GM21360 (cell line): ENCODE measurements around the gene GGTLC2.

ENCODE experiments used
- ATAC-seq: cut with Tn5 transposase; IDR thresholded peaks from one replicate; pipeline ENCODE4 v1.9.1; 2021; ENCODE audit warnings: mild to moderate bottlenecking, moderate library complexity; ENCODE audit not compliant: unreplicated experiment

Gene GGTLC2

DNA sequence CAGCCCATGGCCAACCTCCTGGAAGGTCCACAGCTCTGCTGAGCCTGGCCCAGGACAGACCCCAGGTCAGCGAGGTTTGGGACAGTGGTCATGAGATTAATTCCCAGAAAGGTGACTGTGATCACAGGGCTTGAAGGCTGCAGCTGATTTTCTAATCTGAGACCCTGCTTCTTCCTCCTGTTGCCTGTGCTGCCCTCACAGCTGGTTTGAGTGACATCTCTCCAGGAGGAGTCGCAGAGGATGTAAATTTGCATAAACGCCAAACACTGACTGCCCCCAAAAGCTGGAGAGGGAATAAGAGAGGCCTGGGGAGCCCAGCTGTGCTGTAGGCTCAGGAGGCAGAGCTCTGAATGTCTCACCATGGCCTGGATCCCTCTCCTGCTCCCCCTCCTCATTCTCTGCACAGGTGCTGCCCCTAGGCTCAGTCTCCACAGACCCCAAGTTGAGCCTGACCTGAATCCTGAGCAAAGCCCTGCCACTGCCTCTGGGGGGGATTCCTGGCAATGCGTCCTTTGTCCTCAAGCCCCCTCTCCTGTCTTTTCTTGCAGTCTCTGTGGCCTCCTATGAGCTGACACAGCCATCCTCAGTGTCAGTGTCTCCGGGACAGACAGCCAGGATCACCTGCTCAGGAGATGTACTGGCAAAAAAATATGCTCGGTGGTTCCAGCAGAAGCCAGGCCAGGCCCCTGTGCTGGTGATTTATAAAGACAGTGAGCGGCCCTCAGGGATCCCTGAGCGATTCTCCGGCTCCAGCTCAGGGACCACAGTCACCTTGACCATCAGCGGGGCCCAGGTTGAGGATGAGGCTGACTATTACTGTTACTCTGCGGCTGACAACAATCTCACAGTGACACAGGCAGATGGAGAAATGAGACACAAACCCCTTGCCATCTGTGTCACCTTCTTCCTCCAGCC, 23.8 kb downstream of the GGTLC2 start:
- ATAC-seq: no peak

DNA sequence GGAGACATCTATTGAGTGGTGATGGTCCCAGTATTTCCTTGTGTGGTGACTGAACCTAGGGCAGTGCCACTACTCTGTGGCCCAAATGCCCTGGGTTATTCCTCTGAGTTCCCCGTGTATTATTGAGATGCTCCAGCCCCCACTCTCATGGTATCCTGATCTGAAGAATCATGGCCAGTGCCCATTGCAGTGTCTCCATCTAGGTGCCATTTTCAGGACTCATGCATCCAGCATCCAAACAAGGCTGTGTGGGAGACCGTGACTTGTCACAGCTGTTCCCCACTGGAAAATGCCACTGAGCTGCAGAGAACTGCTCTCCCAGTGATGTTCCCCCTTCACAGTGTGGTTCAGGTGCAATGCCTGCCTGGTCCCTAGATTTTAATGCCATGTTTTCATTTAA, 24.7 kb downstream of the GGTLC2 start:
- ATAC-seq: no peak

DNA sequence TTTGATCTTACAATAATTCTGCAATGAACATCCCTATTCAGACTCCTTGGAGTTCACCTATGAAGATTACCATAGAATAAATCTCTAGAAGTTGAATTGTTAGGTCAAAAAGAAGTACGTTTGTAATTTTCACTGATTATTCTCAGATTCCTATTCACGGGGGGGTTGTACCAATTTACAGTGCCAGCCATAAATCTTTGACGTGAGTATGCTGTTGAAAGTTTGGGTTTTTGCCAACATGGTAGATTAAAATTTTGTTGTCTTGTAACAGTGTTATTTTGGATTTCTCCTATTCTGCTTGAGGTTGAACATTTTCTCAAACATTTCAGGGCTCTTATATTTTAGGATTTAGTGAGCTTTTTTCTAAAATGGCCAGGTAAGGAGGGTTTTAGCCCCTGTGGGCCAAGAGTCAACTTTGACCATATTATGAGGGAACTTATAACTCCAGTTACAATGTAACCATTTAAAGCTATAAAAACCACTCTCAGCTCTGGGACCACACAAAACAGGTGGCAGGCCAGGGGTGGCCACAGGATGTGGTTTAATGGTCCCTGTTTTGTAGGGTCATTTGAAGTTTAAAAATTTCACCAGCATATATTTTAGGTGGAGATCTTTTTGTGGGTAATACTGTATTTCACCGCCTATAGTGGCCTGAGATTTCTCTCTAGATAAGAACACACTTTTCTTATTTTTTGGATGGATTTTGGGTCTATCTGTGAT, 25.8 kb downstream of the GGTLC2 start:
- ATAC-seq: no peak

DNA sequence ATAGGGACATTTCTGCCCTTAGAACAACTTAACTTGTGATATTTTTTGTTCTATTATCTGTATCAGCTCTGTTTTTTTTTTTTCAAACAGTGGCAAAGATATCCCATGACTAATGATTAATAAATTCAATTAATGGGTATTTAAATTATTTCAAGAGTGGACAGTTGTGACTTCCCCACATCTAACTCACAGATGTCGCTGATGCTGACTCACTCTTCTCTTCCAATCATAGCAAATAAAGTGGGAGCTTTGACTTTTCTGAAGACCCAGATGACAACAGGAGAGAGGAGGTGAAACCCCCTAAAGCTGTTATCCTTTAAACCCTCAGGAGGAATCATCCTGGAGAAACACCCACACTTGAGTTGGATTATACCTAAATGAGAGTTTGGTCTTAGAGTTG, 27.1 kb downstream of the GGTLC2 start:
- ATAC-seq: no peak

DNA sequence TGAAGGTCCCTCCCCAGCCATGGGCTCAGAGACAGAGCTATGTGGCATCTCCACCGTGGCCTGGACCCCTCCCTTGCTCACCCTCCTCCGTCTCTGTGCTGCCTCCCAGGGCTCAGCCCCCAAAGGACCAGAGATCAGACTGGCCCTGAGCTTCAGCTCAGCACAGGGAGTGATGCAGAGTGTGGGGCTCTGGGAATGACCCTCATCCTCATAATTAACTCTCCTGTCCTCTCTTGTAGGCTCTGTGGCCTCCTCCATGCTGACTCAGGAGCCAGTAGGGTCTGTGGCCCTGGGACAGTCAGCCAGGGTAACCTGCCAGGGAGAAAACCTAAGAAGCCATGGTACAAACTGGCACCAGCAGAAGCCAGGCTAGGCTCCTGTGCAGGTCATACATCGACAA, 28.7 kb downstream of the GGTLC2 start:
- ATAC-seq: no peak

DNA sequence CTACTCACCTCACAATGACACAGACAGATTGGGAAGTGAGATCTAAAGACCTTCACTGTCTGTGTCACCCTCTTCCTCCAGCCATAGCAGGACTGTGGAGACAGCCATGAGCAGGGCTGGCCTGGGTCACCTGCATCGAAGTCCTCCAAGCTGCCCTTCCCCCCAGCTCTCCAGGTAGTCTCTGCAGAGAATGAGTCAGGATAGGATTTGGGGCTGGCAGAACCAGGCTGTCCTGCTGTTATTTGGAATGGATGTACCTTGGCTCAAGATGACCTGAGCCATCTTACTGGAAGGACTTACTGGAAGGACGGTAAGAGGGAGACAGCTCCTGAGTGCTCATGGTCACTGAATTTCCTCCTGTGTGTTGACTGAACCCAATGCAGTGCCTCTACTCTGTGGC, 29.2 kb downstream of the GGTLC2 start:
- ATAC-seq: no peak

DNA sequence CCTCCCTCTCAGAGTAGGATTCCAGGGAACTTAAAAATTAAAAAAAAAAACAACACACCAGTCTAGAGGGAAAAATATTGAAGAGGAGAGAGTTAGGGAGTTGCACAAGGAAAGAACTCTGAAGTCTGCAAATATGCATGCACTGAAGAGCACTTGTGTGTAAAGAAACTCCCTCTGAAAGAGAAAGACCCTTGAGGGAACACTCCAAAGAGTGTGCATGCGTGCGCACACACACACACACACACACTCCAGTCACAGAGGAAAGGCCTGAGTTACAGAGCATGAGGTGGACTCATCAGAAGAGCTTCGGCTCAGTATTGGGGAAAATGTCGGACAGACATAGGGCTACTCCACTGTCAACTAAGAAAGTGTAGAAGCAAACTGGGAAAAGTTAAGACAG, 30.1 kb downstream of the GGTLC2 start:
- ATAC-seq: no peak

DNA sequence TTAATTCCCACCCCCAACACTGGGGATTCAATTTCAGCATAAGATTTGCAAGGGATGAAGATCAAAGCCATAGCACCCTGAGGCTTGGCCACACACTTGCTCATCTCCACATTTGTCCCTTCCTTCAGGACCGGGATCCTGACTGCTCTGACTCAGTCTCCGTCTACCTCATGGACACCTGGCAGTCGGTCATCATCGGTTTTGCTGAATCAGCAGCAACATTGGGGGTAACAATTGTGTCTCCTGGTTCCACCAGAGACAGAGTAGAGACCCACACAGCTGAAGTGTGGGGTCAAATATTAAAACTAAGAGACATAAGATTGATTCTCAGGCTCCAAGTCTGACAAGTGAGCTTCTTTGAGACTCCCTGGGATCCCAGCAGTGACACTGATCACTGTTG, 34.6 kb downstream of the GGTLC2 start:
- ATAC-seq: no peak

DNA sequence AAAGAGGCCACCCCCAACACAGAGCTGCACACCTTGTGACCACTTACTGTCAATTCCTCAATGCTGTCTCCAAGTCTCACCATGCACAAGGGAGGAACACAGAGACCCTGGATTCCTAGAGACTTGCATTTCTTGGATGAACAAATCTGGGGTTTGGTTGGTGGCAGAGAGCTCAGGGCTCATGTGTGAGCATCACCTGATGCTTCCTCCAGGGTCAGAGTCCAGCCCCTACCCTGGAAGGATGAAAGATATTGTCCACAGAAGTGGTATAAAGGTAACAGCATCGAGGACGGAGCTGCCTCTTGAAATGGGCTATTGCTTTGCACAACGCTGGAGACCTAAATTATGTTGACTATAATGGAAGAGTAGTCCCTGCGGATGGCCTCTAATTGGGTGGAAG, 36.0 kb downstream of the GGTLC2 start:
- ATAC-seq: no peak

DNA sequence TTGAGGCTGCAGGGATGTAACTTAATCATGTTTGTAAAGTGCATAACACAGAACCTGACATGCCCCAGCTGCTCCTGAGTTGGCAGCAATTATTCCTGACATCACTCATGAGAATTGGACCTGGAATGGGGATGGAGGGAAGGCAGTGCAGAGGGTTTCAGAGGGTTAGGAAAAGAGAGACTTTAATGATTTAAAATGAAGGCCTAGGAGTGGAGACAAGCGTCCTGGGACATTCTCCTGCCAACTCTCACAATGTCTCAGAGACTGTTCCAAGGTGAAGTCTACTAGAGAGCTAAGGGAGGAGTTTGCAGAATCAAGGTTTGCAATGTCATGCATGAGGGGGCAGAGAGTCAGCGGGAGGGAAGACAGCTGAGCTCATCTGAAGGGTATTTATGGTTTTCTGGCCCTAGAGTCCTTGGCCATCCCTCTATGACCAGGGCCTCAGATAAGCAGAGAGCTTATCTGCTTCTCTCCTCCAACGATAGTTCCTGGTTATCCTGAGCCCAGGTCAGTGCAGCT, 36.9 kb downstream of the GGTLC2 start:
- ATAC-seq: no peak

DNA sequence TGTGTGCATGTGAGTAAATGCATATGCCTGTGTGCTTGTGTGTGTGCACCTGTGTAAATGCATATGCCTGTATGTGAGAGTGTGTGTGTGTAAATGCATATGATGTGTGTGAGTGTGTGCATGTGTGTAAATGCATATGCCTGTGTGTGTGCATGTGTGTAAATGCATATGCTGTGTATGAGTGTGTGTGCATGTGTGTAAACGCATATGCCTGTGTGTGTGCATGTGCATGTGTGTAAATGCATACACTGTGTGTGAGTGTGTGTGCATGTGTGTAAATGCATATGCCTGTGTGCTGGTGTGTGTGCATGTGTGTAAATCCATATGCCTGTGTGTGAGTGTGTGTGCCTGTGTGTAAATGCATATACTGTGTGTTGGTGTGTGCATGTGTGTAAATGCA, 37.8 kb downstream of the GGTLC2 start:
- no peak for ATAC-seq

DNA sequence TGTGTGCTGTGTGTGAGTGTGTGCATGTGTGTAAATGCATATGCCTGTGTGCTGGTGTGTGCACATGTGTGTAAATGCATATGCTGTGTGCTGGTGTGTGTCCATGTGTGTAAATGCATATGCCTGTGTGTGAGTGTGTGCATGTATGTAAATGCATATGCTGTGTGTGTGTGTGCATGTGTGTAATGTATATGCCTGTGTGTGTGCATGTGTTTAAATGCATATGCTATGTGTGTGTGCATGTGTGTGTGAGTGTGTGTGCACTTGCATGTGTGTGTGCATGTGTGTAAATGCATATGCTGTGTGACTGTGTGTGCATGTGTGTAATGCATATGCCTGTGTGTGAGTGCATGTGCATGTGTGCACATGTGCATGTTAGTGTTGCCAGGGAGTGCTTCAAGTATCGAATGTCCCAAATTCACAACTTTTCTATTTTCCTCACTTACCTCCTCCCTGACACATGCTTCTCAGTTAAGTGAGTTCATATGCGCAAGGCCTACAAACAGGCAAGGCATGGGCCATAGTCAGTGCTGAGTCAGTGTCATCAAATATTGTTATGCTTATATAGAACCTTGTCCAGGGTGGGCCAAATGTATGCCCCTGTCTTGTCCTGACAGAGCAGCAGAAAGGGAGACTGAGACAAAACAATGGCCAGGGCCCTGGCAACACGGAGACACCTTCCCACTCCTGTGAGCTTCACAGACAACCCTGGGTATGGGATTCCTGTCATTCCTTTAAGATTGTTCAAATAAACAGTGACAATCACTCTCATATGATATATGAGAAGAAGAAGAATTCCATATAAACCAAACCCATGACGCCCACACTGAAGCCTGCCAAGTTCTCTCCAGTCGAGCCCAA, 38.6 kb downstream of the GGTLC2 start:
- ATAC-seq: no peak

DNA sequence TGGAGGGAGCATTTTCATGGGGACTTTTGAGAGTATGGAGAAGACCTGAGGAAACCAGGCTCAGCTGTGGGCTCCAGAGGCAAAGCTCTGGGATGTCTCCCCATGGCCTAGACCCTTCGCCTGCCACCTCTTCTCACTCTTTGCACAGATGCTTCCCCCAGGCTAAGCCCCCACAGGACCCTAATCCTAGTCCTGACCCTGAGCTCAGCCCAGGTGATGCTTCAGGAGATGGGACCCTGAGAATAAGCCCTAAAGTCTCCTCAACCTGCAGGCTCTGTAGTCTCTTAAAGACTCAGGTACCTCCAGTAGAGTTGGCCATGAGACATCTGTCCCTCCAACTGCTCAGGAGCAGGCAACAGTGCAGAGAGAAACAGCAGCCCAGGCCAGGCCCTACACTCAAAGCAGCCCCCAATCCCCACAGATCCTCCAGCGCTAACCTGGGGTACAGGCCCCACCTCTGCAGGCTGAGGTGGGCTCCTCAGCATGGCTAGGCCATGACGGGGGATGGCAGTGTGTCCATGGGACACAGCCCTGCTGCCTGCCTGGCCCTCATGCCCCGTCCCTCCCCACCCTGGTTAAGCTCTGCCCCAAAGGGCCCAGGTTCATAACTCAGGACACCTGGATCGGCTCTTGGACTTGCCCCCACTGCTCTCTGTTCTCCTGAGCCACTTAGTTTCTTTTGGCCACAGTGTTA, 39.4 kb downstream of the GGTLC2 start:
- no peak for ATAC-seq

DNA sequence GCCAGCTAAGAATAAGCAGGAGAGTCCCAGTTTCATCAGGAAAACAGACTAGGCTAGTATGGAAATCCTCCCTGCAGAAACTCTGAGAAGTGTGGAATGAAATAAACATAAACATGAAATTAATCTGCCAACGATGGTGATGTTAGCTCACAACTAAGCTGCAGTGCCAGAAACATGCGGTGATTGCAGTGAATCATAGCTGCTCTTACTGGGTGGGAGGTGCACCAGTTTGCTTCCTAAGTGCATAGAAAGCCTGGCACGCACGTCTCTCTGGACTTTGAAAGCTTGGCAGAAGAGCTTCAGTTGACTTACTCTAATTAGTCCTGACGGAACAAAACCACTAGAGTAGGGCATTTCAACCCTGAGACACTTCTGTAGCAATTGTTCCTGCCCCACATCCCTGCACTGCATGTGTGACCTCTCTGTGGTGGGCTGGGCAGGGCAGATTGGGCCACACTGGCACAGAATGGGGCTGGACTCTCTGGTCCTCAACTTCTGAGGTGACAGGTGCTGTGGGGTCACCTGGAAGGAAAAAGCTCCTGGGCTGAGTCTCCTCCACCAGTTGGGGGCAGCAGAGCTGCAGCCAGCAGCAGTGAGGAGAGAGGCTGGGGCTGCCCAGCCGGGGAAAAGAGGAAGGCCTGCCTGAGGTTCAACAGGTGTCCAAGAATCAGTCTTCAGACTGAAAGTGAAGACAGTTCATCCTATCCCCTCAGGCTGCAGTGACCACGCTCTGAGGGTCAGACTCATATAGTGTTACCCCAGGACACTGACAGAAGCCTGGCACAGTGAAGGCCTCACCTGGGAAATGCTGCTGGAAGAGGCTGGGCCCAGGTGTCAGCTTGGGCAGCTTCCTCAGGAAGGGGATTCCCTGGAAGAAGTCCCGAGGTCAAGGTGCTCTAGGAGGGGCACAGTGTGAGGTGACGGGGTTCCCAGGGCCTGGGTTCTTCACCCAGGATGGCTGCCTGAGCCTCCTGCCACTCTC, 40.5 kb downstream of the GGTLC2 start:
- no peak for ATAC-seq

DNA sequence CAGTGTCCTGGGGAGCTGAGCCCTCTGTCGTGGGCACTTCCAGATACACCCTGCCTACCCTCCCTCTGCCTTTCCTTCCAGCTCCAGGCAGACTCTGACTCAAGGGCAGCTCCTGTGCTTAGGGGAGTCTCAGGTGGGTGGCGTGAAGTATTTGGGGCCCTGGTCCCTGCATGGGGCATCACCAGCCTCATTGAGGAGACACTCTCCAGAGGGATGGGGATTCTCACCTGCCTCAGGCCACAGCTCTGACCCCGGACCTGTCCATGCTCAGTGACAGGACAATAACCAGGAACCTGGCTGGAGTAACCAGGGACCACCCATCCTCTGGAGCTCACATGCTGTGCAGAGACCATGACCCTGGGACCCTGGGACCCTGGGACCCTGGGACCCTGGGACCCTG, 41.2 kb downstream of the GGTLC2 start:
- ATAC-seq: no peak

DNA sequence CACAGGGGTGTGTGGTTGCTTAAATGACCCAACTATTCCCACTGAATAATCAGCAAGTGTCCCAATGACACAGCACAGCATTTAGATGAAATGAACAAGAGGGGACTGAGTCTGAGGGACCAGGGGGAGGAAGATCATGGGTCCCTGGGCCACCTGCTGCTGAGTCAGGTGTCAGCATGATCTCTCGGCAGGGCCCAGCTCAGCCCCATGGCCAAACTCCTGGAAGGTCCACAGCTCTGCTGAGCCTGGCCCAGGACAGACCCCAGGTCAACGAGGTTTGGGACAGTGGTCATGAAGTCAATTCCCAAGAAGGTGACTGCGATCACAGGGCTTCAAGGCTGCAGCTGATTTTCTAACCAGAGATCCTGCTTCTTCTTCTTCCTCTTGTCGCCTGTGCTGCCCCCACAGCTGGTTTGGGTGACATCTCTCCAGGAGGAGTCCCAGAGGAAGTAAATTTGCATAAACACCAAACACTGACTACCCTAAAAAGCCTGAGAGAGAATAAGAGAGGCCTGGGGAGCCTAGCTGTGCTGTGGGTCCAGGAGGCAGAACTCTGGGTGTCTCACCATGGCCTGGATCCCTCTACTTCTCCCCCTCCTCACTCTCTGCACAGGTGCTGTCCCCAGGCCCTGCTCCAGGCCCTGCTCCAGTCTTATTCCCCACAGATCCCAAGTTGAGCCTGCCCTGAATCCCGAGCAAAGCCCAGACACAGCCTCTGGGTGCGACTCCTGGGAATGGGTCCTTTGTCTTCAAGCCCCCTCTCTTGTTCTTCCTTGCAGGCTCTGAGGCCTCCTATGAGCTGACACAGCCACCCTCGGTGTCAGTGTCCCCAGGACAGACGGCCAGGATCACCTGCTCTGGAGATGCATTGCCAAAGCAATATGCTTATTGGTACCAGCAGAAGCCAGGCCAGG, 42.0 kb downstream of the GGTLC2 start:
- ATAC-seq: peak; percentile 46

DNA sequence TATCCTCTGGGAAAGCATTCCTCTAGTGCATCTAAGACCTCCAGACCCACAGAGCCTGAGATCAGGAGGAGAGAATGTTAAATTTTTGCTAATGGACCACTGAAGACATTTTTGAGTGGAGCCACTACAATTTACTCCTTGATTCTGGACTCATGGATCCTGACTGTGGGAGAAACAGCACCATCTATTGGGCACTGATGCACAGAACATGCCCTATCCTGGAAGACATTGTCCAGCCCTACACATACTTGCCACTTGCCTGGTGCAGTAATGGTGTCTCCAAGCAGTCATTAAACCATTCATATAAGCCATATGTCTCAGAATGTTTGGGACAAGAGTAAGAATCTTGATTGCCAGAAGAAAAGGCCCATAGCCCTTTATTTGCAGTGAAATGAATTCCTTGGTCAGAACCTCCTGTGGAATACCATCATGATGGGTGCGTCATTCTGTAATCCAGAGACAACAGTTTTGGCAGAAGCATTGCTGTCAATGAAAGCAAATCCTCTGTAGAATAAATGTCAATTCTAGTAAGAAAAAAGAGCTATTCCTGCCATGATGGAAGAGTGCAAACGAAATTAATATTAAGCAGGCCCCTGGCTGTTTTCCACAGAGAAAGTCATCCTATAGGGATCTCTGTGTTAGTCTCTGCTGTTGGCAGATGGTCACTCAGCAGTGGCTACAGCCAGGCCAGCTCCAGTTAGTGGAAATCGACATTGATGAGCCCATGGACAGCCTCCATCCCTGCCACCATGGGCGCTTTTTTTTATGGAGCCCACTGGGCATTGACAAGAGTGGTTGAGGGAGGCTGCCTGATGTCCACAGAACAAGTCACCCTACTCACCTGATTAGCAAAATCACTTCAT, 43.5 kb downstream of the GGTLC2 start:
- ATAC-seq: no peak
